Stimulated activated CD4-positive, alpha-beta T cell treated with anti-CD3 and anti-CD28 coated beads, TNF-alpha, amount 100 ng/mL, for 48 hours (primary cell): ENCODE data around the gene TXNRD2.

Source experiments
- DNase-seq, 3 donors: peaks; one replicate each; pipeline ENCODE4 v3.0.0-alpha.2; 2020; ENCODE audit warnings: low read depth in 3 of 3

TXNRD2 gene

GRCh38 chr22:19876941-19877625 lies 64.5 kb downstream of the TXNRD2 start:
- DNase-seq = no peak

- DNase-seq = no peak
Observed at GRCh38 chr22:19876314-19876940, 65.2 kb downstream of the TXNRD2 start.

DNA sequence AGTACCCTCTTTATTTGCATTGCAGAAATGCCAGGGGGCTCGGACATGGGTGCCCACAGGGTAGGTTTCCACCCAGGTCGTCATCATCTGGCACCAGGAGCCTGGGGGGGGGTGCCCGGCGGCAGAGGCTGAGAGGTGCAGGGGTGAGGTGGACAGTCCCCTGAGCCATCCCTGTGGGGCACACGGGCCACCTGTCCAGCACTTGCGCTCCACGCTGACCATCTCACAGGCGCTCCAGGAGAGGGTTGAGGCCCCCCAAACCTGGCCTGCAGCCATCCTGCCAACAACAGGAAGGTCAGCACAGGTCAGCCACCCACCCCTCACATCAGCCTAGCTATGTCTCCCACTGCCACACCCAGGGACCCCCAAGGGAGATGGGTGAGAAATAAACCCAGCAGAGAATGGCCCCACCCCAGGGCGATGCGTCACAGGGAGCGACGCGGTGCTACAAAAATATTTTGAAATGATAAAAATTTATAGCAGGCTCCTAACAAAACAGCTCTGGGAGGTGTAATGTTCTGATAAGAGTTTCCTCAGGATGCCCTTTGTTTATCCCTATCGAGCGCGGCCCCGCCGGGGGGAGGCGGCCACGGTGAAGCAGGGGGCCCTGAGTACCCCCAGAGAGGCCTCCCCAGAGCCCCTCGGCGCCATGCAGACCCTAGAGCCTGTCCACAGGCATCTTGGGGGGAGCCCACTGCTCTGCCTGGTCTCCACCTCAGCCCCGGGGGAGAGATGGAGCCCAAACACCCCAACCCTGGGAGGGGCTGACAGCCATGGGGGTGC lies 65.9 kb downstream of the TXNRD2 start:
- DNase-seq = no peak

DNA sequence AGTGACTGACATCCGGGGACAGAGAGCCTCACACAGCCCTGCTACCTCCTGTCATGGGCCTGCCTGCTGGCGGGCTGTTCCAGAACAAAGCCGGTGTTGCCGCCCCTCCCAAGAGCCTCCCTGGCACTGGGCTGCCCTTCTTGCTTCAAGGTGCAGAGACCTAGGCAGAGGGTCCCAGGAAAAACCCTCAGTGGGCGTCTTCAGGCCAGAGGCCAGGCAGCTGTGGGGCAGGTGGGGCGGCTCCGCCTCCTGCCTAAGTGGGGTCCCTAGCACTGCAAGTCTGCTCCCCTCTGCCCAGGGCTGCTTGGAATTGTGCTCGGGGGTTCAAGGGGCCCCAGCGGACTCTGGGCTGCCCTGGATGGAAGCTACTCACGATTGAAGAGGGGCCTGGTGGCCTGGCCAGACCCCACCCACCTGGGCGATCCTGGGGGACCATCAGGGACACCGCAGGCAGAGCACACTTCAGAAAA lies 66.5 kb downstream of the TXNRD2 start:
- DNase-seq = no peak

DNA sequence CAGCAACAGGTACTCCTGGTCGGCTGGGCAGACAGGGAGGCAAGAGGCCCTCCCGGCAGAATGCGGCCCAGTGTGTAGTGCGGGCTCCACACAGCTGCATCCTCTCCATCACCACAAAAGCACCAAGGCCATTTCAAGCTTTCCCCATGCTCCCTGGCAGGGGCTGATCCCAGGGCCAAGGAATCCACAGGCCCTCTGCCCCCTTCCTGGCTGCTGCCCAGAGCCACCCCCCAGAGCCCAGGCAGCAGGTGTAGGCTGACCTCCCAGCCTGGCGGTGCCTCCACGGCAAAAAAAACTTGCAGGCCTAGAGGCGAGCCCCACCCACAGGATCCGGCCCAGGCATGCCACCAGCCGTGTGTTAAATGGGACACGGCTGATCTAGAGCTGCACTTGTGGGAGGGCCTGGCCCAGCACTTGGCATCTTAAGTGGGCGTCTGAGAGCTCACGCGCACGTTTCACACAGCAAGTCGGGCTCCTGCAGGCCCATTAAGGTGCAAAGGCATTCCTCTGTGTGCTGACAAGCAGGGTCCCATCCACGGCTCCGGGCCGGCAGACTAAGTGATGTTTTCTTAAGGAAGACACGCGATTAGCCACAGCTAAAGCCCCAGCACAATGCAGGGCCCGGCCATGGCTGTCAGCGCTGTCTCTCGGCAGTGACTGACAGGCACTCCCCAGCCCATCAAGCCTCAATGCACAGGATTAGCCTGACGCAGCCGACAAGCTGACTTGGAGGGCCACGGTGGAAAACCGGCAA lies 67.1 kb downstream of the TXNRD2 start:
- no peak for DNase-seq

- DNase-seq = no peak
Observed at GRCh38 chr22:19873960-19874306, 67.7 kb downstream of the TXNRD2 start.

DNA sequence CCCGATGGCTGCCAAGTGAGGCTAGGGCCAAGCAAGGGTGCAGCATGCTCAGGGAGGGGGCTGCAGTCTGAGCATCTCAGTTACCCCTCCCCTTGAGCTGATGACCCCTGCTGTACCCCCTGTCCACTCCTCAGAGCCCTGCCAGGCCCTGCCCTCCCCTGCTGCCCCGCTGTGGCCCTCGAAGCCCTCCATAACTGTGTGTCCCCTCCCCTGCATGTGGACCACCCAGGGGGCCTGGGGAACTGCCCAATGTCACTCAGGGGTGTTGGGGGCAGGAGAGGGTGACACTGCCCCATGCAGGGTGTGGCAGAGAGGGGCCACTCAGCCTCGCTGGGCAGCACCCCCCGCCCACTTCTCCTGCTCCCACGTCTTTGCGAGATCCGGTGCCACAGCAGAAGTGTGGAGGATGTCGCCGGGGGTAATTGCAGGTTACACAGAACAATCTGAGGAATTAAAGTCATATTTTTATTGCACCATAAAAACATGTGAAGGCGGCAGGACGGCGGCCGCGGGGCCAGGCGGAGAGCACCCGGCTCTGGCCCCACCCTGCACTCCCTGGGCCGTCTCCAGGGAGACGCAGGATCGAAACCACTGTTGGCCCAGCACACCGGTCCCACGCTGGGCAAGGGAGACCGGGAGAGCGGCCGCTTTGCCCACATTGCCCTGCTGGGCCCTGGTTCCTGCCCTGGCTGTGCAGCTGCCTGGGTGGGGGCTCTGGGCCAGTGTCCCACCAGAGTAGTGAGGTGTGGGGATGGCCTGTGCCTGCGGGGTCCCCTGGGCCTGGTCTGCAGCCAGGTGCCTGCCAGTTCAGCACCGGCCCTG lies 68.3 kb downstream of the TXNRD2 start:
- no peak for DNase-seq

DNA sequence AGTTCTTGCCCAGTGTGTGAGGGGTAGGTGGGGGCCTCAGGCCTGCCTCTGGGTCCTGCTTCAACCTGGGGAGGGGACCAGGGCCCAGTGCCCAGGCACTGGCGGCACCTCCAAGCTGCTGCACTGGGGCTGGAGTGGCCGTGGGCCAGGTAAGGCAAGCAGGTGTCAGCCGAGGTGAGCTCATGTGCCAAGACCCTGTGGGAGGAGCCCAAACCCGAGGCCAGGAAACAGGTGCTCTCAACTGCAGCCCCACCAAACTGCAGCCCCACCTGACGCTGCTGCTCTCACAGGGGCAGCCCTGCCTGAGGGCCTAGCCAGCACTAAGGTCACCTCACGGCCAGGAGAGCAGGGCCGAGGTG lies 68.9 kb downstream of the TXNRD2 start:
- DNase-seq = no peak

GRCh38 chr22:19871845-19872778 lies 69.5 kb downstream of the TXNRD2 start:
- DNase-seq = no peak

- DNase-seq = no peak
Observed at GRCh38 chr22:19871023-19871844, 70.4 kb downstream of the TXNRD2 start.

DNA sequence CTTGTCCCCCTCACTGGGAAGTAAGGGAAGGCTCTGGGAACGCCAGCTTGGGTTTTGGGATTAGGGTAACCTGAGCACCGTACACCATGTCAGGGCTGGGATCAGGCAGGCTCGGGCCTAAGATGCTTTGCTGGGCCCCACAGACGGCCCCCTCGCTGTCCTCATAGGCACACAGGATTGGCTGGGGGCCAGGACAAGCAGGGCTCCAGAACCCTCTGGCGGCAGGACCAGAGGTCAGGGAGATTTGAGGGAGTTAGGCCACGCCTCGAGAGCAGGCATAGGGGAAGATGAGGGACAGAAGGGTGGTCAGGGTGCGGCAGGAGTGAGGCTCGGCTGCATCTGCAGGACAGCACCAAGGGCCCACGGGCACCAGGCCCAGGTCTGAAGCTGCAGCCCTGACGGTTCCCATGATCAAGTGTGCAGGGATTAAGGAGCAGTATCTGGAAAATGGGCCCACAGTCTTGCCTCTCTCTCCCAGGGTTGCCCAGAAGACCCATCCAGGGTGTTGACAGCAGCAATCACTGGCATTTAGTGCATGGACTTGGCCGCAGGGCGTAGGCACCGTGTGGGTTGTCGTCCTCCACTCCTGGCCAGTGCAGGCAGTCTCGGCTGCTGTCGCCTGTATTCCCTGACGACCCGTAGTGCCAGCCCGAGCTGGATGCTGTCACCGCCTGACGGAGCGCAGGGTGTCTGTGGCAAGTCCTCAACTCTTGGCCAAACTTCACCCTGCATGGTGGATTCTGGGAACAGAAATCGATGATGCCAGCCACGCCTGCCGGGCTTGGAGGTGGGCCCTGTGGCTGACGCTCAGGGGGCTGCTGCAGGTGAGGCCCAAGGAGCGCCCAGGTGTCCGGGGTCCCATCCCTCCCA lies 71.2 kb downstream of the TXNRD2 start:
- no peak for DNase-seq

DNA sequence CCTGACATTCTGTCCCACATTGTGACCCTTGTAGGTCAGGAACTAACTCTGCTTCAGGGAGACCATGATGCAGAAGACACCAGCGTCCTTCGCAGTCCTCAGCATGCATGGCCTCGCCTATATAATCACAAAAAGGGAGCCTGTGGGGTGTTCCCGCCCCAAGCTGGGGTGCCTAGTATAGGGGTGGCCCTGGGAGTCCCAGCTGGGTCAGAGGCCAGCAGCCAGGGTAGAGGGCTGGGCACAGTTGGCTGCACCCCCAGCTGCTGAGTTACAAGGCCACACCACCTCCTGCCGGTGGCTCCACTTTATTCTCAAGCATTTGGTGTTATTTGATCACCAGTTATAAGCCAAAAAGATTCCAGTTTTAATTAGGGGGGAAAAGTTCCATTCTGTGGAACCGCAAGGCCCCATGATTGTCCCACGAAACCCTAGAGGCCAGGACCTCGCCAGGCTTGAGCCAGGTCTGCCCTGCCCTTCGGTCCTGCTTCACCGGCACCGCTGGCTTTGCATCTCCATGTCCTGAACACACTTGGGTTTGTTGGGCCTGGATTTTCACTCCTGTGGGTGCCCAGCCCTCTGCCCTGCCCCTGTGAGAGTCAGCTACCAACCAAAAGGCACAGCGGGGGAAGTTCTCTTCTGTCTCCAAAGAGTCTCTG lies 72.0 kb downstream of the TXNRD2 start:
- no peak for DNase-seq

GRCh38 chr22:19868773-19869471 lies 72.7 kb downstream of the TXNRD2 start:
- no peak for DNase-seq

- no peak for DNase-seq
Observed at GRCh38 chr22:19868333-19868732, 73.3 kb downstream of the TXNRD2 start.

GRCh38 chr22:19867617-19868016 lies 74.0 kb downstream of the TXNRD2 start:
- no peak for DNase-seq

GRCh38 chr22:19866665-19867009 lies 75.0 kb downstream of the TXNRD2 start:
- no peak for DNase-seq

DNA sequence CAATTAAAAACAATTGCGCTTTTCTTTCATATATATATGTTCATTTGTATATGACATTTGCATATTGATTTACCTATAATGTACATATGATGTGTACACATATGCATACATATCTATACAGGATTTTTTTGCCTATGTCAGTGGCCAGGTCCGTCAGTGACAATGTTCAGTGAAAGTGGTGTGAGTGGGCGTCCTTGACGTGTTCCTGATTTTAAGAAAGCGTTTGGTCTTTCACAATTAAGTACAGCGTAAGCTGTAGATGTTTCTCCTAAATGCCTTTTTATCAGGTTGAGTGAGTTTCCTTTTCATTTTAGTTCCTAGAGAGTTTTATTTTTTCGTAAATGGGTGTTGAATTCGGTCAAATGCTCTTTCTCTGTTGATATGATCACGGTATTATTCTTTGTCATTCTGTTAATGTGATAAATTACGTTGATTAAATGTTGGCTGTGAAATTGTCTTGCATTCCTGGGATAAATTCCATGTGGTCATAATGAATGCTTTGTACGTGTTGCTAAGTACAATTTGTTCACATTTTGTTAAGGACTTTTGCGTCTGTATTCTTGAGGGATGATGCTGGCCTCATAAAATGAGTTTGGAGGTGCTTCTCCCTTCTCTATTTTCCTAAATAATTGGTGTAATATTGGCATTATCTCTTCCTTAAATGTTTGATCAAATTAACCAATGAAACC lies 76.3 kb downstream of the TXNRD2 start:
- DNase-seq = no peak
